NT2/D1 (cell line): ENCODE data around the gene PRXL2A.

Experiments
- DNase-seq: peaks from one replicate; pipeline ENCODE4 v3.0.0-alpha.2; 2011; ENCODE audit warnings: low read depth, low spot score
- H3K27me3 ChIP-seq: 2 replicates; pipeline ENCODE4 v1.6.0; 2011; ENCODE audit warnings: mild to moderate bottlenecking; ENCODE audit not compliant: insufficient read length, insufficient read depth
- H3K36me3 ChIP-seq: 2 replicates; pipeline ENCODE4 v1.6.1; 2011; ENCODE audit warnings: mild to moderate bottlenecking, low read length, mixed read lengths; ENCODE audit not compliant: insufficient read depth, insufficient read length
- H3K4me1 ChIP-seq: 2 replicates; pipeline ENCODE4 v1.5.1; 2011; ENCODE audit not compliant: insufficient read depth, insufficient read length
- H3K4me3 ChIP-seq: 2 replicates; pipeline ENCODE4 v1.5.1; 2011; ENCODE audit warnings: low read depth; ENCODE audit not compliant: insufficient read length
- H3K9ac ChIP-seq: 2 replicates; pipeline ENCODE4 v1.6.0; 2011; ENCODE audit warnings: low read depth; ENCODE audit not compliant: insufficient read length
- H3K9me3 ChIP-seq: 2 replicates; pipeline ENCODE4 v1.5.1; 2011; ENCODE audit warnings: mild to moderate bottlenecking, low read length; ENCODE audit not compliant: insufficient read depth
- SUZ12 ChIP-seq: IDR thresholded peaks from 2 replicates; pipeline ENCODE4 v1.6.1; 2011; ENCODE audit not compliant: insufficient read length, insufficient read depth; ENCODE audit errors: extremely low read depth
- YY1 ChIP-seq: IDR thresholded peaks from 2 replicates; pipeline ENCODE4 v1.6.1; 2011; ENCODE audit not compliant: insufficient read length, insufficient read depth
- ZNF274 ChIP-seq: IDR thresholded peaks from 2 replicates; pipeline ENCODE4 v1.6.1; 2011; ENCODE audit warnings: mild to moderate bottlenecking, low read depth, low read length

The PRXL2A gene

DNA sequence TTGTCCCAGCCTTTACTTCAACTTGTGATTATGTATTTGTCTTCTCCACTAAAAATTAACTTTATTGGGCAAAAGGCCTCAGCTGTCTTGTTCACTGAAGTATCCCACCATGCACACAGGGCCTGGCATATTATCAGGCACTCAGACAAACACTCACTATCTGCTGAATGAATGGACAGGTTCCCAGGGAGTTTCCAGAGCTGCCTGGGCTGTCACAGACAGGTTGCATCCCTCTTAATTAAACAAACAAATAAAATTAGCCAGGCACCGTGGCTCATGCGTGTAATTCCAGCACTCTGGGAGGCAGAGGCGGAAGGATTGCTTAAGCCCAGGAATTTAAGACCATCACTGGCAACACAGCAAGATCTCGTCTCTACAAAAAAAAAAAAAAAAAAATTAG, 44.3 kb downstream of the PRXL2A start:
- Histone ChIP-seq H3K4me3 (no peak overlapping the region), H3K27me3 (no peaks in the 10 kb centered on the region), H3K4me1 (peaks cover 8% of the 10 kb centered on the region), H3K36me3 (peaks cover 11% of the 10 kb centered on the region), H3K9ac (no peak overlapping the region), H3K9me3 (peaks cover 9% of the 10 kb centered on the region; the same call in 1 of the 2 replicates)
- DNase-seq: no peak
- TF ChIP-seq ZNF274 (no peak), SUZ12 (no peak), YY1 (no peak)

DNA sequence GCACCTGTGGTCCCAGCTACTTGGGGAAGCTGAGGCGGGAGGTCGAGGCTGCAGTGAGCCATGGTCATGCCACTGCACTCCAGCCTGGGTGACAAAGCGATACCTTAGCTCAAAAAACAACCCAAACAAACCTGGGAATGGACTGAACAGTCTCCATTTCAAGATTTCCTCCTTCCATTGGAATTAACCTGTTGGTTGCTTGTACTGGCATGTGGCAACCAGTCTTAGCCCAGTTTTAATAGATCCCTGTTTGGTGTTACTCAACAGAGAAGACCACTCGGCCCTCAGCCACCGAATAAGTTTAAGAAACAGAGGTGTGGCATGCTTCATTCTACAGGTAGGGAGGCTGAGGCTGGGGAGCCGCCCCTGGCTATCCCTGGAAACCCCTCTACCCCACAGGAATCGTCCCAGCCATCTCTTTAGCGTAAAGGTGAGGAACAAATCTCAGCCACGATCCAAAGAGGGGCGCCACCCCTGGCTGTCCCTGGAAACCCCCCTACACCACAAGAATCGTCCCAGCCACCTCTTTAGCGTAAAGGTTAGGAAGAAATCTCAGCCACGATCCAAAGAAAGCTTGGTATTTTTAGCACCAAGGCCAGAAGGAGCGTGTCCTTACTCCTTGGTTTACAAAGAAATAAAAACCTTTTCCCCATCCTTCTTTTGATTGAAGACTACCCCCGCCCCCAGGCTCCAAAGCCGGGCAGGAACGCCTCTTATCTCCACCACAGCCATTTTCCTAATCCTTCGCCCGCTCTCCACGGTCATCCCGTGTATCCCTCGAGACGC, 44.9 kb downstream of the PRXL2A start:
- peak overlapping the region; percentile 55 for H3K4me3 ChIP-seq
- peaks cover 8% of the 10 kb centered on the region for H3K4me1 ChIP-seq
- H3K9ac ChIP-seq: peak overlapping the region; percentile 77
- TF ChIP-seq ZNF274: no peak
- no peak for TF ChIP-seq YY1
- no peak for TF ChIP-seq SUZ12
- peaks cover 11% of the 10 kb centered on the region for H3K36me3 ChIP-seq
- no peaks in the 10 kb centered on the region for H3K27me3 ChIP-seq
- H3K9me3 ChIP-seq: peaks cover 9% of the 10 kb centered on the region; the same call in 1 of the 2 replicates
- no peak for DNase-seq

DNA sequence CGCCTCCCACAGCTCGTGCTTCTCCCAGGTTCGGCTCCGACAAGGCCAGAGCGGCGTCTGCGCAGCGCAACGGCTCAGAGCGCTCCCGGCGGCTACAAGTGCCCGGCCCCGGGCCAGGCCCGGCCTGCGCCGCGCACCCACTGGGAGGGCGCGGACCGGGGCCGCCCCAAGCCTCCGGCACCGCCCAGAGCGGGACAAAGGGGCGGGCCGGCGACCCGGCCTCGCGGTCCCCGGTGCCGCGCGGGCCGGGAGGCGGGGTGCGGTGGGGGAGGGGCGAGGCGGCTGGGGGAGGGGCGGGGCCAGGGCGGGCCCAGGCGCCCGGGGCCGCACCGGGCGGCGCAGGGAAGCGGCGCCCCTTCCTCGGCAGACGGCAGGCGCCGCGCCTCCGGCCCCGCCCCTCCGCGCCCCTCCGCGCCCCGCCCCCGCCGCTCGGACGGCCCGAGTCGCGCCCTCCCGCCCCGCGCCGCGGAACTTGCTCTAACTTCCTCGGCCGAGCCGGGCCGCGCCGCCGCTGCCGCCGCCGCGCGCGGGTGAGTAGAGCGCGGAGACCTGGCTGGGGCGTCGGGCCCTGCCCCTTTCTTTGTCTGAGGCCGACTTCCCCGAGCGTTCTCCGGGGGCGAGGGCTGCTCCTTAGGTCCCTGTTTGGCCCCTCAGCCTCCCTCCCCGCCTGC, 45.6 kb downstream of the PRXL2A start, which contains the start of gene TSPAN14:
TSPAN14 (plus strand) TSS at position 469 of the 671 bp plus-strand sequence. CDS start 34,924 bp downstream, outside the sequence.
- Histone ChIP-seq H3K27me3 (no peaks in the 10 kb centered on the region), H3K36me3 (peaks cover 11% of the 10 kb centered on the region), H3K9ac (peak within 1 kb of the TSS; percentile 86), H3K4me1 (peaks cover 8% of the 10 kb centered on the region), H3K9me3 (peaks cover 9% of the 10 kb centered on the region; the same call in 1 of the 2 replicates), H3K4me3 (peak within 1 kb of the TSS; percentile 65)
- TF ChIP-seq YY1 (no peak), ZNF274 (no peak), SUZ12 (no peak)
- DNase-seq: no peak

DNA sequence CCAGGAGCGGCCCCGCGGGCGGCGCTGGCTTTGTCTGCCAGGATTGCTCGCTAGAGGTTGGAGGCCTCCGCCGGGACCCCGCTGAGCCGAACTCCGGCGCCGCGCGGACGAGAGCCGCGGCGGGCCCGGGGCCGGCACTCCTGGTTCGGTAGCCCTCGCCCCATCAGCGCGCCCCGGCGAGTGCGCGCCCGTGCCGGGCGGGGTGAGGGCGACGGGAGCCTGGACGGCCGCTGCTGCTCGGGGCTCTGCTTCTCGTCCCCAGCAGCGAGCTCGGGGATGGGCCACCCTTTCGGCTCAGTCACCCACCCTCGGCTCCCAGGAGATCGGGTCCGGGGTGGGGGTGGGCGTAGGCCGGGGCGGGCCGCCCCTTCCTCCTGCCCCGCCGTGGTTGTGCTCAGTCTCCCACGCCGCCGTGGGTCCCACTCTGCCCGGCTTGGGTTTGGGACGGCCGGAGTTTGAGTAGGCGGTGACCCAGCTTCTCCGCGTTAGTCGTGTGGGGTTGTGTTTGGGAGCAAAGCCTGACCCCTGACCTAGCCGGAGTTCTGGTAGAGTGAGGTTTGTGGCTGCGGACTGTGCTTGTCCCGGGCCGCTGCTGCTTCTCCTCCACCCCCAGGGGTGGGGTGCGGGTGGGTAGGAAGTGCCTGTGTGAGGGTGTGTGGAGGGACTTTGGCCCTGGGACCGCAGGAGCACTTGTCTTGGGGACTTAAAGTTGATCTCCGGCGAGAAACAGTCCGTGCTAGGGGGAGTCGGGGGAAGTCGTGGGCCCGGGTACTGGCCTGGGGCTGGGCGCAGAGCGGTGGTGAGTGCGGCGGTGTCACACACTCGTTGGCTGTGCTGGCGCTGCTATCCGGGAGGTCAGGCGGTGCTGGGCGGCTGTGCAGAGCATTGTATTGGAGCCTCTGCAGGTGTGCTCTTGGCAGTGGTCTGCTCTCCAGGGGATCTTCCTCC, 46.4 kb downstream of the PRXL2A start:
- no peak for DNase-seq
- TF ChIP-seq SUZ12 (no peak), ZNF274 (no peak), YY1 (no peak)
- Histone ChIP-seq H3K4me3 (peak overlapping the region; percentile 65), H3K4me1 (peaks cover 8% of the 10 kb centered on the region), H3K9ac (peak overlapping the region; percentile 86), H3K27me3 (no peaks in the 10 kb centered on the region), H3K36me3 (peaks cover 11% of the 10 kb centered on the region), H3K9me3 (peaks cover 9% of the 10 kb centered on the region; the same call in 1 of the 2 replicates)

DNA sequence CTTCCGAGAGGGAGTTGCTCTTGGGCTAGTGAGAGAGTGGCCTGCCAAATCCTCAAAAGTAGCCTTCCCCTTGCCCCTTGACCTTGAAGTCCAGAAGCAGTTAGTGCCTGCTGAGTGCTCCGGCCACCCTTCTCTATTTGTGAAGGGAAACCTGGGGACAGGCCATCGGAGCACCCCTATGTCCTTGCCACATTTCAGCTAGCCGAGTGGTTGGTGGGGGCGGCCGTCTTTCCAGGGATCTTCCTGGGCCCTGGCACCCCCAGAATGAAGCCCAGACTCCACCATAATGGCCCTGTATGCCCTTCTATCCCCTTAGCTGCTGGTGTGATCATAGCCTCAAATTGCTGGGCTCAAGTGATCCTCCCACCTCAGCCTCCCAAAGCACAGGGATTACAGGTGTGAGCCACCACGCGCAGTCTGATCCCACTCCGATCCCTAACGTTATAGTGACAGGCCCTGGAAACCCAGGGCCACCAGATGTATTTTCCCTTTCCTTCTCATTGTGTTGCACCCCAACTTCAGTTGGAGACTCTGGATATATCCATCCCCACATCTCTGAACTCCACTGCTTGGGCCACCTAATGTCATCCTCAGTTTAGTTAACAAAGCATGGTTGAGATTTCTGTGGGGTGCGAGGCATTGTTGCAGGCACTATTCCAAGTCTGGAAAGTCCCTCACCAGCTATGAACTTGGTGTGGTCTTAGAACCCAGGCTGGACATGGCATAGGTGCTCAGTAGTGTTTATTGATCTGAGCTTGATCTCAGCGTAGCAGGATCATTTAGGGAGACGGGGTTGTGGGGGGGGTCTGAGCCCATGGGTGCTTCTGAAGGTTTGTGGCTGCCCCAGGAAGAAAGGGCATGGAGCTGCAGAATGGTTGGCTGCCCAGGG, 47.4 kb downstream of the PRXL2A start:
- peaks cover 8% of the 10 kb centered on the region for H3K4me1 ChIP-seq
- no peak for TF ChIP-seq ZNF274
- no peak for TF ChIP-seq SUZ12
- TF ChIP-seq YY1: no peak
- H3K27me3 ChIP-seq: no peaks in the 10 kb centered on the region
- peaks cover 9% of the 10 kb centered on the region; the same call in 1 of the 2 replicates for H3K9me3 ChIP-seq
- H3K36me3 ChIP-seq: peaks cover 11% of the 10 kb centered on the region
- DNase-seq: no peak
- peak overlapping the region; percentile 65 for H3K4me3 ChIP-seq
- H3K9ac ChIP-seq: peak overlapping the region; percentile 86

DNA sequence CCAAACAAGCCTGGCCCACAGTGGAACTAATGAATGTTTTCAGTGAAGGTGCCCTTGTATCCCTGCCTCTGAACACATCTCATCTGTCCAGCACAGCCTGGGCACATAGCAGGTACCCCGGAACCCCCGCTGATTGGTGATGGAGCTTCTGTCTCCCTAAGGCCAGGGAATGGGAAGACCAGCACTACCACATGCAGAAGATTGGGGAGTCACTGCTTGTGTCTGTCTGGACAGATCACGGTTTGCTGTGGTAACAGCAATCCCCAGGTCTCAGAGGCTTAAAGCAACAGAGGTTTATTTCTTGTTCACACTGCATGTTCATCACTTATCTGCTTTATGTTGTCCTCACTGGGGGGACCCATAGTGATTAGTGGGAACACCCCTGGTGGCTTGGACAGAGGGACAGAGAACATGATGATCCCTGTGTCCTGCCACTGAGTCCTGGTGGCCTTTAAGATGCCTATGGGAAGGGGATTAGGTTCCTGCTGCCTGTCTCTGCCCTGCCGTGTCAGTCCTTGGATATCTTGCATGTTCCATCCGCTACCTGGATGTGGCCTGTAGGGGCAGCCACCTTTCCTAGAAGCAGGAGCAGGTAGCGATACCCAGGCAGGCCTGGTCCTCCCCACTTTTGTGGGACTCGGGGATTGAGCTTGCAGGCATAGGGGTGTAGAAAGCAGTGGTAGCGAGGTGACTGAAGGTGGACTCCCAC, 49.4 kb downstream of the PRXL2A start:
- Histone ChIP-seq H3K4me1 (peaks cover 8% of the 10 kb centered on the region), H3K9me3 (no peaks in the 10 kb centered on the region), H3K27me3 (no peaks in the 10 kb centered on the region), H3K9ac (no peak overlapping the region), H3K4me3 (no peak overlapping the region), H3K36me3 (peaks cover 11% of the 10 kb centered on the region)
- TF ChIP-seq SUZ12 (no peak), YY1 (no peak), ZNF274 (no peak)
- no peak for DNase-seq
